Hematopoietic multipotent progenitor cell treated with erythropoietin and hydrocortisone succinate and interleukin-3 and kit ligand, for 6 days (in vitro differentiated cells): Measurements from ENCODE around the gene FXYD4.
A peak's percentile ranks its signal among the peaks of the same experiment; 100 is the strongest.
"Not testable (repeated sequence)": the region's sequence is repeated elsewhere in the genome, so short reads cannot be mapped to it uniquely, and the experiment has no call there.

ENCODE experiments used
- DNase-seq: peaks from one replicate; pipeline ENCODE4 v3.0.0-alpha.2; 2015

Gene FXYD4, protein sequence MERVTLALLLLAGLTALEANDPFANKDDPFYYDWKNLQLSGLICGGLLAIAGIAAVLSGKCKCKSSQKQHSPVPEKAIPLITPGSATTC

DNA sequence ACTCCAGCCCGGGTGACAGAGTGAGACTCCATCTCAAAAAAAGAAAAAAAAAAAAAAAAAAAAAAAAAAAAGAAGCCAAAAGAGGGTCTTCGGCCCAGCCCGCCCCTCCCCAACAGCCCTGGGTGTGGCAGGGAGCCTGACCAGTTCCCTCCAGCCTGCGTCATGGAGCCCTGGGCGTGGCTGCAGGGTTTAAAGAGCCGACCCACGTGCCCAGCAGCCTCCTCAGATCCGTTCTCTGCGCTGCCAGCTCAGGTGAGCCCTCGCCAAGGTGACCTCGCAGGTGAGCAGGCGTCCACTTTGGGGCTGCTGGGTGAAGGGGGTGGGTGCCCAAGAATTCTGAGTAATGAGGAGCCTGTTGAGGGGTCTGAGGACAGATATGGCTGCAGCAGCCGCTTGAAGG, at the start of gene FXYD4:
Gene FXYD4, plus strand, starts transcription at position 219 of the 400 bp plus-strand sequence. CDS start 2,111 bp downstream, outside the sequence.
- no peak for DNase-seq

DNA sequence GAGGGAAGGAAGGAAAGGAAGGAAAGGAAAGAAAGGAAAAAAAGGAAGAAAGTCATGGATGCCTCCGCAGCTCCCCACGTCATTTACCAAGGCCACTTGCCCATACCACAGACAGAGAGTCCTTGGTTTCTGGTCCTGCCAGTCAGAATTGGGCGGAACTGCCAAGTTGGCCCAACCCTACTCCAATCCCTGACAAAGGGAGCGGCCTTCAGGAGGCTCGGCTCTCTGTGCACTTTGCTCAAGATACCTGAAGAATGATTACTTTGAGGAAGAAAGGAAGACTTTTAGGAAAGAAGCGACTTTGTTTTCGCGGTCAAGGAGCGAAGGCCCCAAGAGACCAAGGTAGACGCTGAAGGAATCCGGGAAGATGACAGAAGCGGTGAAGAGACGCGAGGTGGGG, 49.1 kb upstream of the FXYD4 start:
- DNase-seq = no peak

DNA sequence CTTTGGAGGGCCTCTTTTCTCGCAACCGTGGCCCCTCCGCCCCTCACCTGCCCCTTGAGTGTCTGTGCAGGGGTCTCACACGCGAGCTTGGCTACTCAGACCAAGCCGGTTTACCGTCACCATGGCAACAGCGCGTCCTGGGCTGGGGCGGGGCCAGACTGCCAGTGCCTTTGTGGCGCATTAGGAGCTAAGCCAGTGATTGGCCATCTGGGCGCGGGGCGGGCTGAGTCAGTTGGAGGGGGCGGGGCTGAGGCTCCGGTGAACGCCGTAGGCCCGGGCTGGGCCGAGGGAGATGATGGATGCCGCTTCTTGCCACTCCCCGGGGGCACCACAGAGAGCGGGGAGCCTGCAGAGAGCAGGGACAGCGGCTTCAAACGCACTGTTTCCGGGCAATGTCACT, 48.7 kb upstream of the FXYD4 start:
- DNase-seq = peak; percentile 93

DNA sequence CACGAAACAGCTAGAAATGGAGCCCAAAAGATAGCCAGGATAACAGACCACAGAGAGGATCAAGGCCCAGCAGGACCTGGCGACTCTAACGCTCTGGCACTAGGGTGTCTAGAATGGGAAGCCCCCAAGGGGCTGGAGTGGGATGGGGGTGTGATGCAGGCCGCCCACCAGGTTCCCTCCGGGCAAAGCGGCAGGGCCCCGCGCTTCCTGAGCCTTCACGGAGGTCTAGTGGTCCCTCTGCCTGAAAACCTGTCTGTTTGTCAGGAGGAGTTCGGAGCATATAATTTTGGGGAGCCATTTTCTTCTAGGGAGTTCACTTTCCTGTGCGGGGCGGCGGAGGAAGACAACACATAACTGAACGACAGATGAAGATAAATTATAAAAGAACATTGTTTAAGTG, 48.2 kb upstream of the FXYD4 start:
- DNase-seq = no peak

DNA sequence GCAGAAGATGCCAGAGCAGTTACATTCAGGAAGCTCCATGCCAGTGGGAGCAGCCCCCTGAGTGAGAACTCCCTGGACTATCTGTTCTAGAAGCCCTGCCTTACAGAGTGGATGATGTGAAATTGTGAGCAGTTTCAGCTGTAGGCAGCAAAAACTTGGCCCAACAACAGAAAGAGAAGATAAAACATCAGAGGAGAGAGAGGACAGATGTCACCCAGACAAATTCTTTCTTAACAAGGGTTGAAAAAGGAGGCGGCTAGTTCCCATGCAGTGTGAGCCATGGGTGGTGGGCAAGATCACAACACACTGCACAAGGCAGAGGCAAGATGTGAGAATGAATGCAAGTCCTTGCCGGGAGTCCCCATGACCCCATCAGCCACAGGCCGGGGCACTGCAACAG, 46.6 kb upstream of the FXYD4 start:
- no peak for DNase-seq

DNA sequence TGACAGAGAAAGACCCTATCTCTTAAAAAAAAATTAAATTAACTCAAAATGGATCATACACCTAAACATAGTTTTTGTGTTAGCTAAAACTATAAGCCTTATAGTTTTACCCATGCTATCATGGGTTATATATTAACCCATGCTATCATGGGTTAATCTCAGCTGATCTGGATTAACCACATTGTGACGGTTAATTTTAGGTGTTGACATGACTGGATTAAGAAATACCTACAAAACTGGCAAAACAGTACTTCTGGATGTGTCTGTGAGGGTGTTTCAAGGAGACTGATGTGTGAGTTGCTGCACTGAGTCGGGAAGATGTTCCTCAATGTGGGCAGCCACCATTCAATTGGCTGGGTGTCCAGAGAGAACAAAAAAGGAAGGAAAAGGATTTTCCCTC, 44.3 kb upstream of the FXYD4 start:
- DNase-seq = peak; percentile 64

DNA sequence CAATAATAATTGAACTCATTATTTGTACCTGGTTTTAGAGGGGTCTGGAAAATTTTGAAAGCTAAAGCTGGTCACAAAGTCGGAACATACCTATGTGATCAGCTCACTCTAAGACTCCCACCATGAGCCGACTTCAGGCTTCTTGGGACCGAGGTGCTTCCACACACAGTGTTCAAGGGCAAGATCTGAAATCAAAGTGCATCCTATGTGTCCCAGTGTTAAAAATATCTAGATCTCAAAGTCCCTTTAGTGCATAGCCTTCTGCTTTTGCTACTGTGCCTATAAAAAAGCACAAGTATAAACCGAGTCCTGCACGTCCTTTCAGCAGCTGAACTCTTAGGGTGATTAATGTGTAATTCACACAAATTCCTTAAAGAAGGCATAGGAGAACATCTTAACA, 43.5 kb upstream of the FXYD4 start:
- DNase-seq = no peak

DNA sequence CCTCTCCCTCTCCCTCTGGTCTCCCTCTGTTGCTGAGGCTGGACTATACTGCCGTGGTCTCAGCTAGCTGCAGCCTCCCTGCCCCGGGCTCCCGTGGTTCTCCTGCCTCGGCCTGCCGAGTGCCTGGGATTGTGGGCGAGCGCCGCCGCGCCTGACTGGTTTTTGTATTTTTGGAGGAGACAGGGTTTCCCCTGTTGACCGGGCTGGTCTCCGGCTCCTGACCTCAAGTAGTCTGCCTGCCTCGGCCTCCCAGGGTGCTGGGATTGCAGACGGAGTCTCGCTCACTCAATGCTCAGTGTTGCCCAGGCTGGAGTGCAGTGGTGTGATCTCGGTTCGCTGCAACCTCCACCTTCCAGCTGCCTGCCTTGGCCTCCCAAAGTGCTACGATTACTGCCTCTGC, 42.6 kb upstream of the FXYD4 start:
- DNase-seq = not testable (repeated sequence)

DNA sequence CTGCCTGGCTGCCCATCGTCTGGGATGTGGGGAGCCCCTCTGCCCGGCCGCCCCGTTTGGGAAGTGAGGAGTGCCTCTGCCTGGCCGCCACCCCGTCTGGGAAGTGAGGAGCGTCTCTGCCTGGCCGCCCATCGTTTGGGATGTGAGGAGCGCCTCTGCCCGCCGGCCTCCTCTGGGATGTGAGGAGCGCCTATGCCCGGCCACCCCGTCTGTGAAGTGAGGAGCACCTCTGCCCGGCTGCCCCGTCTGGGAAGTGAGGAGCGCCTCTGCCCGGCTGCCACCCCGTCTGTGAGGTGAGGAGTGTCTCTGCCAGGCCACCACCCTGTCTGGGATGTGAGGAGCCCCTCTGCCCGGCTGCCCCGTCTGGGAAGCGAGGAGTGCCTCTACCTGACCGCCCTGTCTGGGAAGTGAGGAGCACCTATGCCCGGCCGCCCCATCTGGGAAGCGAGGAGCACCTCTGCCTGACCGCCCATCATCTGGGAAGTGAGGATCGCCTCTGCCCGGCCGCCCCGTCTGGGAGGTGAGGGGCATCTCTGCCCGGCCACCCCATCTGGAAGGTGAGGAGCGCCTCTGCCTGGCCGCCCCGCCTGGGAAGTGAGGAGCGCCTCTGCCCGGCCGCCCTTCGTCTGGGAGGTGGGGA, 42.1 kb upstream of the FXYD4 start:
- not testable (repeated sequence) for DNase-seq

DNA sequence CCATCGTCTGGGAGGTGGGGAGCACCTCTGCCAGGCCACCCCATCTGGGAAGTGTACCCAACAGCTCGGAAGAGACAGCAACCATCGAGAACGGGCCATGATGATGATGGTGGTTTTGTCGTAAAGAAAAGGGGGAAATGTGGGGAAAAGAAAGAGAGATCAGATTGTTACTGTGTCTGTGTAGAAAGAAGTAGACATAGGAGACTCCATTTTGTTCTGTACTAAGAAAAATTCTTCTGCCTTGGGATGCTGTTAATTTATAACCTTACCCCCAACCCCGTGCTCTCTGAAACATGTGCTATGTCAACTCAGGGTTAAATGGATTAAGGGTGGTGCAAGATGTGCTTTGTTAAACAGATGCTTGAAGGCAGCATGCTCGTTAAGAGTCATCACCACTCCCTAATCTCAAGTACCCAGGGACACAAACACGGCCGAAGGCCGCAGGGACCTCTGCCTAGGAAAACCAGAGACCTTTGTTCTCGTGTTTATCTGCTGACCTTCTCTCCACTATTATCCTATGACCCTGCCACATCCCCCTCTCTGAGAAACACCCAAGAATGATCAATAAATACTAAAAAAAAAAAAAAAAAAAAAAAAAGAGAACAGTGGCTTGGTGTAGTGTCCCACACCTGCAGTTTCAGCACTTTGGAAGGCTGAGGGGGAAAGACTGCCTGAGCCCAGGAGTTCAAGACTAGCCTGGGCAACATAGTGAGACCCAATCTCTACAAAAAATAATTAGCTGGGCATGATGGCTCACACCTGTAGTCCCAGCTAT, 41.2 kb upstream of the FXYD4 start:
- not testable (repeated sequence) for DNase-seq

DNA sequence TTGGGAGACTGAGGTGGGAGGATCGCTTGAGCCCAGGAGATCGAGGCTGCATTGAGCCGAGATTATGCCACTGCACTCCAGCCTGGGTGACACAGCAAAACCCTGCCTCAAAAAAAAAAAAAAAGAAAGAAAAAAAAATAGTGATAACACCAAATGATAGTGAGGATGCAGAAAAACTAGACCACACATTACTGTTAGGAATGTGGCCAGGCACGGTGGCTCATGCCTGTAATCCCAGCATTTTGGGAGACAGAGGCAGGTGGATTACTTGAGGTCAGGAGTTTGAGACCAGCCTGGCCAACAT, 40.7 kb upstream of the FXYD4 start:
- not testable (repeated sequence) for DNase-seq

DNA sequence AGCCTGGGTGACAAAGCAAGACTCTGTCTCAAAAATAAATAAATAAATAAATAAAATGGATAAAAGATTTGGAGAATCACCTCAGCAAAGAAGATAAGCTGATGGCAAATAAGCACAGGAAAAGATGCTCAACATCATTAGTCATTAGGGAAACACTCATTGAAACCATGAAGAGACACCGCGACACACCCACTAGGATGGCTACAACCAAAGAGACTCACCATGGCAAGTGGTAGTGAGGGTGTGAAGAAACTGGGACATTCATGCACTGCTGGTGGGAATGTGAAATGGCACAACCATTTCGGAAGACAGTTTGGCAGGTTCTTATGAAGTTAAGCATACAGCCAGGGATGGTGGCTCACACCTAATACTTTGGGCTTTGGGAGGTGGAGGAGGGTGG, 37.8 kb upstream of the FXYD4 start:
- no peak for DNase-seq

DNA sequence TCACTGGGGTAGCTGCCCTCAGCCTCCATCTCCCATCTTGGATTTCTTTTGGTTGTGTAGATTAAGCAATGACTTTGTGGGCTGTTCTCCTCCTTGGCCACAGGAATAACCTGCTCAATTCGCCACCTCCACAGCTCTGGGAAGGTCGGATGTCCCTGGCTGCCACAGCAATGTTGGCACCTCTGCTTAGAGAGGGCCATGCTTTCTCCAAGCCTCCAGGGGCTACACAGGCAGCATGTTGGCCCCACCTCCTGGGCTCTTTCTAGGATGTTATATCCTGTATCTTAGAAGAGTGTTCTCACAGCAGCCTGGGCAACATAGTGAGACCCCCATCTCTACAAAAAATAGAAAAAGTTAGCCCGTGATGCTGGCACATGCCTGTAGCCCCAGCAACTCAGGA, 35.4 kb upstream of the FXYD4 start:
- DNase-seq = no peak

DNA sequence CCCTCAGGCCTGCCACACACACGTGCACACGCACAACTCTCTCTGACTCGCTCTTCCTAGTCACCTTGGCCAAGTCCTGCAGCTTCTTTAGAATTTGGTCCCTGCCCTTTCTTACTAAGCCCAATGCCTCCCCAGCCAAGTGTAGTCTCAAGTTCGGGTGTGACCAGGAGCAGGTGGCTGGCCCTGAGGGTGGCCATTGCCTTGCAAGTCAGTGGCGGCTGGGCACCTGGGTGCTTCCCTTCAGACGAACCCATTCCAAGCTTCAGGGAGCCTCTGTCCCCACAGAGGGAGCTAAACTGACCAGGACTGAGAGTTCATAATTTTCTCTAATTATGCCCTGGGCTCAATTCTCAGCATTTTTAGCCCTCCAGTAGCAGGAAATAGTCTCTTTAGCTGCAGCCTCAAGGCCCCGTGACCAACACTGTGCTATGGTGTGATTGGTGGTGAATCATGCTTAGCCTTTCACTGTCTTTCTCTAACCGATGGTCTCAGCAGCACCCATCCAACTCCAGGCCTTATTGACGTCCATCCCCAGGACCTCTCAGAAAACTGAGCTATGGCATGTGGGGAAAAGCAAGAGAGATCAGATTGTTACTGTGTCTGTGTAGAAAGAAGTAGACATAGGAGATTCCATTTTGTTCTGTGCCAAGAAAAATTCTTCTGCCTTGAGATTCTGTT, 34.7 kb upstream of the FXYD4 start:
- DNase-seq = no peak

DNA sequence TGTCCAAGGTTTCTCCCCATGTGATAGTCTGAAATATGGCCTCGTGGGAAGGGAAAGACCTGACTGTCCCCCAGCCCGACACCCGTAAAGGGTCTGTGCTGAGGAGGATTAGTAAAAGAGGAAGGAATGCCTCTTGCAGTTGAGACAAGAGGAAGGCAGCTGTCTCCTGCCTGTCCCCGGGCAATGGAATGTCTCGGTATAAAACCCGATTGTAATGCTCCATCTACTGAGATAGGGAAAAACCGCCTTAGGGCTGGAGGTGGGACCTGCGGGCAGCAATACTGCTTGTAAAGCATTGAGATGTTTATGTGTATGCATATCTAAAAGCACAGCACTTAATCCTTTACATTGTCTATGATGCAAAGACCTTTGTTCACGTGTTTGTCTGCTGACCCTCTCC, 33.9 kb upstream of the FXYD4 start:
- not testable (repeated sequence) for DNase-seq

DNA sequence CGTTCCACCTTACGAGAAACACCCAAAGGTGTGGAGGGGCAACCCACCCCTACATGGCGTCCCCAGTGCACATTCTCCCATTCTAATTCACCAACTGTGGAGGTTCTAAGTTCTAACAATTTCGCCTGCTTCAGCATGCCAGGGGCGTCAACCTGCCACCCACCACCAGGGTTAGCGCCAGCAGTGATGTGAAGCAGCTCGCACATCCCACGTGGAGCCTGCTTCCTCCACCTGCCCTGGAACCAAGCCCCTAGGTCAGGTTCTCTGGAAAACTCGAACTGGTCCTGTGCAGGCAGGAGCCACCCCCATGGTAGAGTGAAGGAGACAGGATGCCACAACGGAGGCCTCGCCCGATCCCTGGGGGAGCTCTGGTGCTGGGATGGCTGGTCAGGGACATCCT, 33.3 kb upstream of the FXYD4 start:
- DNase-seq = no peak

DNA sequence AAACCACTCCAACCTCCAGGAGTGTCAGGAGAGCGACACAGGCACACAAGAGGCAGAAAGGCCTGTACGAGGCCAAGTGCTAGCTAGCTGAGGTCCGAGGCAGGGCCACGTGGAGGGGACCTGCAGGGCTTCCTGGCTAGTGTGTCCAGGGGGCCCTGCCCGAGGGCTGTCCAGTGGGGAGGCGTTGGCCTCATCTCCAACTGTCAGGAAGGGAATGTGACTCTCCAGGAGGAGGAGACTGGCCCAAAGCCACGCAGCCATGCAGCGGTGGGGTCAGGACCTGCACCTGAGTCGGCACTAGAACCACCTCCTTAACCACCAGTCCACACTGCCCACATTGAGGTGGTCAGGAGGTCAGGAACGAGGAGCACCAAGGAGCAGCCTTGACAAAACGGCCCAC, 32.3 kb upstream of the FXYD4 start:
- DNase-seq = no peak

DNA sequence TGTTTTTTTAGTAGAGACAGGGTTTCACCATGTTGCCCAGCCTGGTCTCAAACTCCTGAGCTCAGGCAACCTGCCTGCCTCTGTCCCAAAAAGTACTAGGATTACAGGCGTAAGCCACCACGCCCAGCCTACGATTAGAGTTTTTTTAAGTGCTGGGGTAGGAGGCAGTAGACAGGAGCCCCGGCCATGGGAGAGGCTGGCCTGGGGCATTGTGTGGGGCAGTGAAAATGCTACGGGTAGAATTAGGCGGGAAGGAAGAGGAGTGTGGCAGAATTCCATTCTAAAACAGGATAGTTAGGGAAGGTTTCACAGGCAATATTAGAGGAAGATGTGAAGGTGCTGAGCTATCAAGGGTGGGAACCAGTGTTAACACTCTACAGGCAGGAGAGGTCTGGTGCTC, 31.3 kb upstream of the FXYD4 start:
- DNase-seq = no peak

DNA sequence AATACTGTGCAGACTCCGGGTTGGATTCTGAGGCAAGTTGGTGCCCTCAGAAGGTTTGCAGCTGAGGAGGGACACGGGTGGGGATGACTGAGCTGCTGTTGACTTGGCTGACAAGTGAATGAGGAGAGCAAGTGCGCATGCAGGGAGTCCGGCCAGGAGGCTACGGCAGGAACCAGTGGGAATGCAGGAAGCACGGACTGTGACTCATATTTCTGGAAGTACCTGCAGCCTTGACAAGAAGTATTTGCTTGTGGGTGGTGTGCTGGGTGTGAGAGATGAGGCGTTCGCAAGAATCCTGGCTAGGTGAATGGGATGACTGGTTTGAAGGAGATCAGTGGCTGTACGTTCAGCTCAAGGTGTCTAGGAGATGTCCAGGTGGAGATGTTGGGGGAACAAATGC, 30.8 kb upstream of the FXYD4 start:
- DNase-seq = no peak

DNA sequence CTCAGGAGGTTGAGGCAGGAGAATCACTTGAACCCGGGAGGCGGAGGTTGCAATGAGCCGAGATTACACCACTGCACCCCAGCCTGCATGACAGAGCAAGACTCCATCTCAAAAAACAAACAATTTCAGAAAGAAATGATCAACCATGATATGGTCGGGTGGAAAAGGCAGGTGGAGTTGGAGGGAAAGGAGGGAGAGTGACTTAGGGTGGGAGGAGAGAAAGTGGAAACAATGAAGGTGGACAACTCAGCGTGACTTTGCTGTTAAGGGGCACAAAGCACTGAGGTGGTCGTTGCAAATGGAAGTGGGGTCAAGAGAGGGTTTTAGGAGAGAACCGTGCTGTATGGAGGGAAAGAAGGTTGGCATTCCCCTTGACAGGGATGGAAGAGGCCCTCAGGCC, 30.0 kb upstream of the FXYD4 start:
- no peak for DNase-seq

DNA sequence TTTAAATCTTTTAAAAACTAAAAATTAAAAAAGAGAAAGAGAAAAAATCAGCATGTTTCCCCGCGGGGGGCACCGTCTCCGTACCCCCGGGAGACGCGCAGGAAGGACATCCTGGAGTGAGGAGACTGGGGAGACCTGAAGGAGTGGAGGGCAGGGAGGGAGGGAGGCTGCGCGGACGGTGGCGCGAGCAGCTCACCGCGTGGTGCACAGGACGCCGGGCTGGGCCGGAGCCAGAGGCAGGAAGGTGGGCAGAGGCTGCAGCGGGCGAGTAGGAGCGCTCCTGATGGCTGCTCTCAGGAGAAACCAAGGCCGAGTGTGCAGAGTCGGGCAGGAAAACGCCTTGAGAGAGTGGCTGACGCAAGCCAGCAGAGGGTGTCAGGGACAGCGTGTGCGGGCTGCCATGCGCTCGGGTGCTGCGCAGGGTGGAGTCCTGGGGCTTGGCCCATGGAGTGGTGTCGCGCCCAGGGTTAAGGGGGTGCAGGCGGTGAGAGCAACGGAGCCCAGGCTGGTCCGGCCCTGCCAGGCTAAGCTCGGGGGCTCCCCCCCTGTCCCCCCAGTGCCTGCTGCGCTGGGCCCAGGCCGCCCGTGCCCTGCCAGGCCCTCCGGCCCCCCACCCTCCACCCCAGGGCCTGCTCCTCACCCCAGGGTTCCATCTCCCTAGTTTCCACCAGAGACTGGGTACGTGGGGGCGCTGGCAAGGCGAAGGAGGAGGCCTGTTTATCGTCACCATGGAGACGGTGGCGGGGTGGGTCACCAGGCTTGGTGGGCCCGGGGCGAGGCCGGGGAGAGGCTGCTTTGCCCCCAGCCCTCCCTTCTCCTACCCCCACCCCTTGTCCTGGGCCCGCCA, 28.9 kb upstream of the FXYD4 start:
- DNase-seq = no peak

DNA sequence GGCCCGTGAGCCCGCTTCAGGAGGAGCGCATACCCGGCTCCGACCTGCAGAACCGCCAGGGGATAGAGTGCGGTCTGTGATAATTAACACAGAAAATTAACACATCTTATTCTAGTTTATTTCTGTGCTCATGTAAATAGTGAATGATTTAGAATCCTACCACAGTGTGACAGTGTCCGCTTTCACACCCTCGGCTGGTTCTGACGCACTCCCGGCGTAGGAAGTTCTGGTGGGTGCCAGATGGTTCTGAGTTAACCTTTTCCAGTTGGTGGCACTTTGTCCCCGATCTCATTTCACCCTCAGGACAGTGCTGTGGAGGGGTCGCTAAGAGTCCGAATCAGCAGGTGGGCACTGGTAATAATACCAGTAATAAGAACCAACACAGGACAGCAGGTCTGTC, 28.3 kb upstream of the FXYD4 start:
- DNase-seq = no peak

DNA sequence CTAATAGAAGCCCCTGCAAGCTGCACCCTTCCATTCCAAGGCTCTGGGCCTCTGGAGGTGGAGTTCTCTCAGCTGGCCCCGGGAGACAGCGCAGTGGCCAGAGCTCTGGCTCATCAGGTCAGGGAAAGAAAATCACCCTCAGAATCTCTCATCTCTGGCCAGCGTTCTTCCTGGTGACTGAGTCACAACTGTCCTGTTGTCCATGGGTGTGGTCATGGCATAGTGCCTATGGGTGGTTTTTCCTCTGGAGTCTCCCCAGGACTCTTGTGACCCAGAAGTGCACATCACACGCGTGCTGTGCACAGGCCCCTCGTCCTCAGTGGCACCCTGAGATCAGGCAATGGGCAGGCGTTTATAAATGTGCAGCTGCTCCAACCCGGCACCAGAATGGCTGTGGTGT, 27.4 kb upstream of the FXYD4 start:
- no peak for DNase-seq
